ENCODE measurements around the gene DHX9. TPM values are rescaled to one million over a fixed set of nuclear protein-coding genes. Genes with fewer than 3 reads are reported as not detected.

The DHX9 gene
- total RNA-seq, 1 experiment from 2014 or later: 384 TPM

GRCh38 chr1:182910143-182910542 is 71.0 kb downstream of the DHX9 start:
- peaks cover 5% of the 10 kb centered on the region for H3K9me3 ChIP-seq (ENCODE audit: low read depth, low read length, poor library complexity, severe bottlenecking)
- no peaks in the 10 kb centered on the region for H3K36me3 ChIP-seq (ENCODE audit: insufficient read depth, low read length, poor library complexity, severe bottlenecking)
- no peak overlapping the region for H3K4me3 ChIP-seq (ENCODE audit: low read depth, low read length, poor library complexity, severe bottlenecking)
- ChIA-PET CTCF (no interaction called here), POLR2A (ENCODE audit: low non-redundant PET) (no interaction called here)
- TF ChIP-seq, protein P1, sequence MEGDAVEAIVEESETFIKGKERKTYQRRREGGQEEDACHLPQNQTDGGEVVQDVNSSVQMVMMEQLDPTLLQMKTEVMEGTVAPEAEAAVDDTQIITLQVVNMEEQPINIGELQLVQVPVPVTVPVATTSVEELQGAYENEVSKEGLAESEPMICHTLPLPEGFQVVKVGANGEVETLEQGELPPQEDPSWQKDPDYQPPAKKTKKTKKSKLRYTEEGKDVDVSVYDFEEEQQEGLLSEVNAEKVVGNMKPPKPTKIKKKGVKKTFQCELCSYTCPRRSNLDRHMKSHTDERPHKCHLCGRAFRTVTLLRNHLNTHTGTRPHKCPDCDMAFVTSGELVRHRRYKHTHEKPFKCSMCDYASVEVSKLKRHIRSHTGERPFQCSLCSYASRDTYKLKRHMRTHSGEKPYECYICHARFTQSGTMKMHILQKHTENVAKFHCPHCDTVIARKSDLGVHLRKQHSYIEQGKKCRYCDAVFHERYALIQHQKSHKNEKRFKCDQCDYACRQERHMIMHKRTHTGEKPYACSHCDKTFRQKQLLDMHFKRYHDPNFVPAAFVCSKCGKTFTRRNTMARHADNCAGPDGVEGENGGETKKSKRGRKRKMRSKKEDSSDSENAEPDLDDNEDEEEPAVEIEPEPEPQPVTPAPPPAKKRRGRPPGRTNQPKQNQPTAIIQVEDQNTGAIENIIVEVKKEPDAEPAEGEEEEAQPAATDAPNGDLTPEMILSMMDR (conservative IDR thresholded peaks at IDR 0.05; ENCODE audit: low read depth, low read length): no peak
- TF ChIP-seq EZH2 (IDR thresholded peaks at IDR 0.05; ENCODE audit: borderline replicate concordance, low read depth, low read length, poor library complexity, severe bottlenecking): no peak
- DNase-seq (ENCODE audit: low spot score): no peak
- no peaks in the 10 kb centered on the region for H3K4me1 ChIP-seq (ENCODE audit: insufficient read depth, low read length, poor library complexity, severe bottlenecking)
- no TSS peak for BruUV-seq (replicated peaks)
- H3K27ac ChIP-seq (ENCODE audit: low read depth, low read length, poor library complexity, severe bottlenecking): no peak overlapping the region
- intact Hi-C loops (cut with micrococcal nuclease; ENCODE audit: unreplicated experiment): no loop called here
- no peaks in the 10 kb centered on the region for H3K27me3 ChIP-seq (replicated peaks; ENCODE audit: insufficient read depth, low read depth, low read length, poor library complexity)

GRCh38 chr1:182913401-182913800 is 74.3 kb downstream of the DHX9 start:
- H3K9me3 ChIP-seq (ENCODE audit: low read depth, low read length, poor library complexity, severe bottlenecking): peaks cover 5% of the 10 kb centered on the region
- H3K4me1 ChIP-seq (ENCODE audit: insufficient read depth, low read length, poor library complexity, severe bottlenecking): no peaks in the 10 kb centered on the region
- DNase-seq (ENCODE audit: low spot score): no peak
- ChIA-PET POLR2A (ENCODE audit: low non-redundant PET) (no interaction called here), CTCF (no interaction called here)
- intact Hi-C loops (cut with micrococcal nuclease; ENCODE audit: unreplicated experiment): no loop called here
- no peak overlapping the region for H3K4me3 ChIP-seq (ENCODE audit: low read depth, low read length, poor library complexity, severe bottlenecking)
- H3K27ac ChIP-seq (ENCODE audit: low read depth, low read length, poor library complexity, severe bottlenecking): no peak overlapping the region
- peaks cover 3% of the 10 kb centered on the region for H3K27me3 ChIP-seq (replicated peaks; ENCODE audit: insufficient read depth, low read depth, low read length, poor library complexity)
- BruUV-seq (replicated peaks): no TSS peak
- TF ChIP-seq EZH2 (IDR thresholded peaks at IDR 0.05; ENCODE audit: borderline replicate concordance, low read depth, low read length, poor library complexity, severe bottlenecking): no peak
- TF ChIP-seq, protein P1 (conservative IDR thresholded peaks at IDR 0.05; ENCODE audit: low read depth, low read length): no peak
- H3K36me3 ChIP-seq (ENCODE audit: insufficient read depth, low read length, poor library complexity, severe bottlenecking): no peaks in the 10 kb centered on the region

GRCh38 chr1:182917378-182917777 is 78.2 kb downstream of the DHX9 start:
- no peak for DNase-seq (ENCODE audit: low spot score)

More at GRCh38 chr1:182917378-182917777, 78.2 kb downstream of the DHX9 start:
- H3K4me1 ChIP-seq (ENCODE audit: insufficient read depth, low read length, poor library complexity, severe bottlenecking): no peaks in the 10 kb centered on the region
- CTCF ChIA-PET: no interaction called here
- intact Hi-C loops (cut with micrococcal nuclease; ENCODE audit: unreplicated experiment): no loop called here
- H3K27me3 ChIP-seq (replicated peaks; ENCODE audit: insufficient read depth, low read depth, low read length, poor library complexity): peaks cover 3% of the 10 kb centered on the region
- TF ChIP-seq EZH2 (IDR thresholded peaks at IDR 0.05; ENCODE audit: borderline replicate concordance, low read depth, low read length, poor library complexity, severe bottlenecking): no peak
- TF ChIP-seq, protein P1 (conservative IDR thresholded peaks at IDR 0.05; ENCODE audit: low read depth, low read length): no peak
- H3K36me3 ChIP-seq (ENCODE audit: insufficient read depth, low read length, poor library complexity, severe bottlenecking): no peaks in the 10 kb centered on the region
- H3K9me3 ChIP-seq (ENCODE audit: low read depth, low read length, poor library complexity, severe bottlenecking): peaks cover 5% of the 10 kb centered on the region
- POLR2A ChIA-PET (ENCODE audit: low non-redundant PET): no interaction called here
- H3K27ac ChIP-seq (ENCODE audit: low read depth, low read length, poor library complexity, severe bottlenecking): no peak overlapping the region
- H3K4me3 ChIP-seq (ENCODE audit: low read depth, low read length, poor library complexity, severe bottlenecking): no peak overlapping the region
- BruUV-seq (replicated peaks): no TSS peak
